NCI-H1417 treated with DMSO at 0.1 percent for 48 hours (cell line): ENCODE measurements around the gene GRK4.
A peak's percentile ranks its signal among the peaks of the same experiment; 100 is the strongest.
"Not testable (repeated sequence)": the region's sequence is repeated elsewhere in the genome, so short reads cannot be mapped to it uniquely, and the experiment has no call there.

Experiments used
- DNase-seq: peaks from one replicate; lab custom pipeline; 2025; lab: John Stamatoyannopoulos, UW

Gene GRK4

DNA sequence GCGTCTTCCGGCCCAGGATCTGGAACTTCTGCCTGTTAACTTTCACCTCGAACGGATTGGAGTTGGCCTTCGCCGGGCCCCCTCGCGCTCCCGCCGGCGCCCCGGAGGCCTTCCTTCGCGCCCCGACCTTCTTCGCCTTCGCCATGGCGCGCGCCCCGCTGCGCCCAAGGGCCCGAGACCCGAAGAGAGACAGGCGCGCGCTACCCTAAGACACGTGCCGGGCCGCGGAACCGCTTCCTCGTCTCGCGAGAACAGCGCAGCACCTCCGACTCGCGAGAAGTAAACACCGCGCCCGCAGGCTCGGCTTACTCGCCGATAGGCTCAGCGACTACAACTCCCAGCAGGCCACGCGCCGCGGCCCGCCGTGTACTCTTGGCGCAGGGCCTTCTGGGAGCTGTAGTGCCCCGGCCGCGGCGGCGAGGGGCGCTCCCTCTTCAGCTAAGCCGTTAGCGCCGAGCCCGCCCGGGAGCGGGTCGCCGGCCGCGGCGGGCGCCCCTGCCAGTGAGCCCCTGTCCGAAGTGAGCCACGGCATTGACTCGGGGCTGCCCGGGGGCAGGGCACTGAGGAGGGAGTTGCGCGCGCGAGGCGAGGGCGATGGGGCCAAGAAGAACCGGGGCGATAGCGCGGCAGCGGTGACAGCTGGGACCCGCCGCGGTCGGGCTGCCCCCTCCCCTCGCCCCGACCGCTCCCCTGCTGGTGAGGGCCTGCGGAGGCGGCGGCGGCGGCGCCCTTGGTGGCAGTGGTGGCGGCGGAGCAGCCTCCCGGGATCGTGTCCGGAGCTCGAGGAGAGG lies at the start of gene GRK4, which contains the start of gene NOP14:
Gene GRK4, plus strand, starts transcription at position 397 of the 791 bp plus-strand sequence. CDS start 500 bp downstream, outside the sequence.
Gene NOP14, minus strand, starts transcription at position 232 of the 791 bp plus-strand sequence. Its CDS starts 87 bp downstream, at position 145.
- DNase-seq, result peak; percentile 75

GRCh38 chr4:2914256-2915126 lies 48.9 kb upstream of the GRK4 start:
- no peak for DNase-seq

GRCh38 chr4:2915789-2916188 lies 47.6 kb upstream of the GRK4 start:
- DNase-seq, result no peak

GRCh38 chr4:2916696-2917095 lies 46.7 kb upstream of the GRK4 start:
- not testable (repeated sequence) for DNase-seq

- not testable (repeated sequence) for DNase-seq
These were observed 45.1 kb upstream of the GRK4 start for GRCh38 chr4:2918300-2918699.

GRCh38 chr4:2918714-2919113 lies 44.7 kb upstream of the GRK4 start:
- not testable (repeated sequence) for DNase-seq

DNA sequence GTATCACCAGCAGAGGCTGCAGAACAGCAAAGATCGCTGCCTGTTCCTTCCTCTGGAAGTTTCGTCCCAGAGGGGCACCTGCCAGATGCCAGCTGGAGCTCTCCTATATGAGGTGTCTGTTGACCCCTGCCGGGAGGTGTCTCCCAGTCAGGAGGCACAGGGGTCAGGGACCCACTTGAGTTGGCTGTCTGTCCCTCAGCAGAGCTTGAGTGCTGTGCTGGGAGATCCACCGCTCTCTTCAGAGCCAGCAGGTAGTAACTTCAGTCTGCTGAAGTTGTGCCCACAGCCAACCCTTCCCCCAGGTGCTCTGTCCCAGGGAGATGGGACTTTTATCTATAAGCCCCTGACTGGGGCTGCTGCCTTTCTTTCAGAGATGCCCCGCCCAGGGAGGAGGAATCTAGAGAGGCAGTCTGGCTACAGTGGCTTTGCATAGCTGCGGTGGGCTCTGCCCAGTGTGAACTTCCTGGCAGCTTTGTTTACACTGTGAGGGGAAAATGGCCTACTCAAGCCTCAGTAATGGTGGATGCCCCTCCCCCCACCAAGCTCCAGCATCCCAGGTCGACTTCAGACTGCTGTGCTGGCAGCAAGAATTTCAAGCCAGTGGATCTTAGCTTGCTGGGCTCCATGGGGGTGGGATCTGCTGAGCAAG lies 40.8 kb upstream of the GRK4 start:
- DNase-seq, result not testable (repeated sequence)

- no peak for DNase-seq
These were observed 40.2 kb upstream of the GRK4 start for GRCh38 chr4:2923141-2923551.

DNA sequence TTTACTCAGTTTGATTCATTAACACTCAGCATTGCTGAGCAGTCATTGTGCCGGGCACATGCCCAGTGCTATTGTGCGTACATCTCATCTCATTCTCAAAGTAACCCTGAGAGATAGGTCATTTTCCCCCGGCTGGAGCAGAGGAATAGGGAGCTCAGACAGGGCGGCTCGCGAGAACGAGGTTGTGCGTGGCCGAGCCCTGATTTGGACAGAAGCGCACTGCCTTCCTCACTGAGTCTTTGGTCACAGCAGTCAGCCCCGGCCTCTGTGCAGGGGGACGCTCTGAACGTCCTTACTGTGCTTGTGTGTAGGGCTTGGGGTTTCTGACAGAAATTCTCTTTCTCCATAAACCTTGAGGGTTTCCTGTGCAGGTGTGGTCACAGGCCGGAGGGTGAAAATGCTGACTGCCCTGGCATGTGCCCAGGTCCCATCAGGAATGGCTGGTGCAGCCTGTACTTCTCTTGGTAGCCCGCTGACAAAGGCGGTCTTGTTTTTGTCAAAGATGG lies 39.6 kb upstream of the GRK4 start:
- DNase-seq, result no peak

GRCh38 chr4:2924286-2924685 lies 39.1 kb upstream of the GRK4 start:
- DNase-seq, result no peak

GRCh38 chr4:2924765-2925301 lies 38.5 kb upstream of the GRK4 start:
- no peak for DNase-seq

GRCh38 chr4:2925496-2925895 lies 37.9 kb upstream of the GRK4 start:
- no peak for DNase-seq

DNA sequence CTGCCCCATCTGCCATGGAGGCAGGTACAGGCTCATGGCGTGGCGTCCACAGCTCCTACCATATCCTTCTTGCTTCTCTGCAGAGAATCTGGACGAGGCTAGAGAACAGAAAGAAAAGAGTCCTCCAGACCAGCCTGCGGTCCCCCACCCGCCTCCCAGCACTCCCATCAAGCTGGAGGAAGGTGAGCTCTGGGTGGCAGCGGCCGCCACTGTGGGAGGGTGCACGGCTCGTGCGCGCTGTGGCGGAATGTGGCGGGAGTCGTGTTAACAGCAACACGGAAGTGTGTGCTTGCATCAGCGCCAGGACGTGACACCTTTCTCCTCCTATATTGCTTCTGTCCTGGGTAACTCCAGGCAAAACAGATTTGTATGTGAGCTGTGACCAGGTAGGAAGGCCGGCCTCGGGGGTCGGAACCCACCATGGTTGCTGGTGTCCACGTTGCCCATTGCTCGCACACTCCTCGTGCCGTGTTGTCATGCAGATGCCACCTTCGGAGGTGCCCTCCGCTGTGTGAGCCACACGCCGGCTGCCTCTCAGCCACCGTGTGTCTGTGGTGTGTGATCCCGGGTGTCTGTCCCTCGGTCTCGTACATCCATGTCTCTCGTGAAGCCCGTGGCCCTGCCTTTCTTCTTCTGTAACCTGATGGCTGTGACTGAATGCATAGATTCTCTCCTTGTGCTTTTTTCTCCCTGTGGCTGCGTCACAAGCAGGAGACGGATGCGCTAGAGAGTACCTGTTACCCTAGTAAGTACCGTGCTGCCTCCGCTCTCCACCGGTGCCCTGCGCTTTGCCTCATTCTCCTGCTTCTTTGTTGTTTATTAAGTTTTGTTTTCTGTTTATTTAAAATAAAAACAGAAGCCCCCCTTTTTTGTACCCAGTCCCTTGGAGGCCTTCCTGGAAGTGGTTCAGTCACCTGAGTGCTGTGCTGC lies 37.2 kb upstream of the GRK4 start:
- no peak for DNase-seq

- DNase-seq, result no peak
These were observed 36.2 kb upstream of the GRK4 start for GRCh38 chr4:2927016-2927695.

DNA sequence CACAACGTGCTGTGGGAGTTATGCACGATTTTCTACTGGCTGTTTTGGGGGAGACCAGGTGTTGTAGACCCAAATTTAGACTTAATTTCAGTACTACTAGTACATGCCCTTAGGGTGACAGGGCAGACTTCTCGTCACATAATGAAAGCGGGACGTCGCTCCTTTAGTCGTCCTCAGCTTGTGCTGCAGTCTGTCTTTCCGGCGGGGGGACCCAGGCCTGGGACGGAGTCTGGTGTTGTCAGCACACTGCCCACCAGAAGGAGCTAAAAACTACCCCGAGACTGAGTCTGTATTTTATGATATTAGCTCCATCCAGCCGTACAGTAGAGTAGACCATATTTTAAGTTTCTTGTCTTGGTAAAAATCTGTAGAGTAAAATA lies 35.7 kb upstream of the GRK4 start:
- no peak for DNase-seq

DNA sequence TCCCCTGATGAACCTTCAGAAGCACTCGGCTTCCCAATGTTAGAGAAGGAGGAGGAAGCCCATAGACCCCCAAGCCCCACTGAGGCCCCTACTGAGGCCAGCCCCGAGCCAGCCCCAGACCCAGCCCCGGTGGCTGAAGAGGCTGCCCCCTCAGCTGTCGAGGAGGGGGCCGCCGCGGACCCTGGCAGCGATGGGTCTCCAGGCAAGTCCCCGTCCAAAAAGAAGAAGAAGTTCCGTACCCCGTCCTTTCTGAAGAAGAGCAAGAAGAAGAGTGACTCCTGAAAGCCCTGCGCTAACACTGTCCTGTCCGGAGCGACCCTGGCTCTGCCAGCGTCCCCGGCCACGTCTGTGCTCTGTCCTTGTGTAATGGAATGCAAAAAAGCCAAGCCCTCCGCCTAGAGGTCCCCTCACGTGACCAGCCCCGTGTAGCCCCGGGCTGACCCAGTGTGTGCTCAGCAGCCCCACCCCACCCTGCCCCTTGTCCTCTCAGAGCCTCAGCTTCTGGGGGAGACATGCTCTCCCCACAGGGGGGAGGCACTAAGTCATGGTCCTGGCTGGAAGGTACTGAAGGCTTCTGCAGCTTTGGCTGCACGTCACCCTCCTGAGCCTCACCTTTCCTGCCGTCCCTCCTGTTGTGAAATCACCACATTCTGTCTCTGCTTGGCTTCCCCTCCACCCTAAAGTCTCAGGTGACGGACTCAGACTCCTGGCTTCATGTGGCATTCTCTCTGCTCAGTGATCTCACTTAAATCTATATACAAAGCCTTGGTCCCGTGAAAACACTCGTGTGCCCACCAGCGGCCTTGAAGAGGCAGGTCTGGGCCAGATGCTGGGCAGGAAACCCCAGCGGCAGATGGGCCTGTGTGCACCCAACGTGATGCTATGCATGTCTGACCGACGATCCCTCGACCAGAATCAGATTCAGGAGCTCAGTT lies 34.9 kb upstream of the GRK4 start:
- DNase-seq, result no peak

DNA sequence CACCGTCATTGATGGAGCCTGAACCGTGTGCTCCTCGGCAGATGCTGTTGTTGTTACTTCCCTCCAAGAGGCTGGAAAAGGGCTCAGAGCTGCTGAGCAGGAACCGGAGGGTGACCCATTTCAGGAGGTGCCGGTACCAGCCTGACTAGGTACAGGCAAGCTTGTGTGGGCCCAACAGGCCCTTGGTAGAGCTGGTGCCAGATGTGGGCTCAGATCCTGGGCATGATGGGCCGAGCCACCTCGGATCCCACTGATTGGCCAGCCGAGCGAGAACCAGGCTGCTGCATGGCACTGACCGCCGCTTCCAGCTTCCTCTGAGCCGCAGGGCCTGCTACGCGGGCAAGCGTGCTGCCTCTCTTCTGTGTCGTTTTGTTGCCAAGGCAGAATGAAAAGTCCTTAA lies 33.9 kb upstream of the GRK4 start:
- no peak for DNase-seq

GRCh38 chr4:2930135-2930757 lies 33.1 kb upstream of the GRK4 start:
- no peak for DNase-seq
